HepG2 (cell line): ENCODE results near the gene CMIP. TPM values are rescaled to one million over a fixed set of nuclear protein-coding genes. Genes with fewer than 3 reads are reported as not detected.

Experiments
- ARID5B ChIP-seq: IDR thresholded peaks from 2 replicates; pipeline ENCODE4 v1.4.0; 2020; ENCODE audit warnings: mild to moderate bottlenecking, missing genetic modification reagents
- CEBPG ChIP-seq: IDR thresholded peaks from 2 replicates; pipeline ENCODE4 v1.6.1; 2016
- CREB3 ChIP-seq: sonication (generic); formaldehyde crosslinking; IDR thresholded peaks from 2 replicates; pipeline ENCODE4 v1.5.0; 2020; ENCODE audit warnings: missing genetic modification reagents
- DNMT3B ChIP-seq: conservative IDR thresholded peaks from 2 replicates; pipeline ENCODE4 v1.6.1; 2016; ENCODE audit warnings: missing biosample characterization, control low read depth
- DZIP1 ChIP-seq: sonication (generic); formaldehyde crosslinking; IDR thresholded peaks from 2 replicates; pipeline ENCODE4 v1.5.0; 2020; ENCODE audit warnings: mild to moderate bottlenecking, missing genetic modification reagents
- JUNB ChIP-seq: sonication (generic); formaldehyde crosslinking; IDR thresholded peaks from 2 replicates; pipeline ENCODE4 v1.8.0; 2022; ENCODE audit warnings: missing genetic modification reagents, mild to moderate bottlenecking, borderline replicate concordance
- KLF11 ChIP-seq: IDR thresholded peaks from 2 replicates; pipeline ENCODE4 v1.6.1; 2016; ENCODE audit warnings: missing compliant biosample characterization
- MYC ChIP-seq: sonication (generic); formaldehyde crosslinking; IDR thresholded peaks from 2 replicates; pipeline ENCODE4 v1.9.0; 2021; ENCODE audit warnings: missing genetic modification reagents, borderline replicate concordance
- NPAS2 ChIP-seq: sonication (generic); formaldehyde crosslinking; IDR thresholded peaks from 2 replicates; pipeline ENCODE4 v1.8.0; 2022; ENCODE audit warnings: mild to moderate bottlenecking, missing genetic modification reagents, borderline replicate concordance
- PREB ChIP-seq: sonication (generic); formaldehyde crosslinking; IDR thresholded peaks from 2 replicates; pipeline ENCODE4 v1.4.0; 2020; ENCODE audit warnings: missing genetic modification reagents
- RCOR2 ChIP-seq: IDR thresholded peaks from 2 replicates; pipeline ENCODE4 v1.6.1; 2016; ENCODE audit warnings: missing biosample characterization, missing genetic modification reagents
- SIN3A ChIP-seq: IDR thresholded peaks from 2 replicates; pipeline ENCODE4 v1.6.1; 2011; ENCODE audit warnings: low read depth, mild to moderate bottlenecking, control low read depth, low read length, borderline replicate concordance
- SRSF1 ChIP-seq: fragments of 200-400 bp; formaldehyde crosslinking; optimal IDR thresholded peaks from 2 replicates; pipeline ENCODE3; 2017; ENCODE audit warnings: mild to moderate bottlenecking, low read depth, low read length, moderate library complexity
- SRSF4 ChIP-seq: fragments of 200-400 bp; formaldehyde crosslinking; IDR thresholded peaks from one replicate; pipeline ENCODE4 v1.6.1; 2018; ENCODE audit warnings: mild to moderate bottlenecking, low read depth, low read length, moderate library complexity; ENCODE audit not compliant: poor library complexity, severe bottlenecking
- SYNCRIP ChIP-seq: fragments of 200-400 bp; formaldehyde crosslinking; IDR thresholded peaks from 2 replicates; pipeline ENCODE4 v1.6.1; 2018; ENCODE audit warnings: mild to moderate bottlenecking, low read depth, low read length; ENCODE audit not compliant: insufficient read depth
- TCF7 ChIP-seq: sonication (generic); IDR thresholded peaks from 2 replicates; pipeline ENCODE4 v1.6.1; 2016; ENCODE audit warnings: antibody characterized with exemption, low read depth
- ZNF567 ChIP-seq: sonication (generic); formaldehyde crosslinking; IDR thresholded peaks from 2 replicates; pipeline ENCODE4 v1.8.1; 2023; ENCODE audit warnings: mild to moderate bottlenecking, missing genetic modification reagents, borderline replicate concordance
- ZNF569 ChIP-seq: sonication (generic); formaldehyde crosslinking; IDR thresholded peaks from 2 replicates; pipeline ENCODE4 v1.5.0; 2020; ENCODE audit warnings: mild to moderate bottlenecking, missing genetic modification reagents, moderate library complexity, borderline replicate concordance
- ZNF589 ChIP-seq: sonication (generic); formaldehyde crosslinking; conservative IDR thresholded peaks from 2 replicates; pipeline ENCODE4 v1.8.0; 2022; ENCODE audit warnings: mild to moderate bottlenecking, moderate library complexity, missing genetic modification reagents
- ZNF652 ChIP-seq: IDR thresholded peaks from 2 replicates; pipeline ENCODE4 v1.6.1; 2016; ENCODE audit warnings: low read depth, borderline replicate concordance
- ZNF772 ChIP-seq: sonication (generic); formaldehyde crosslinking; IDR thresholded peaks from 2 replicates; pipeline ENCODE4 v1.5.0; 2020; ENCODE audit warnings: mild to moderate bottlenecking, missing genetic modification reagents
- polyA plus RNA-seq, 8 experiments: library from polyadenylated mRNA; depleted of rRNA in 3 of 8; stranded (reverse) in 7 of 8; unstranded in 1 of 8; fragments of >200 nt; fragmentation: Illumina TruSeq in 4 of 8; extraction: Trizol in 4 of 8; gene quantifications; 2 replicates each; pipeline versions ENCODE4 v1.2.1 to v1.2.3, GENCODE V29; 2011 to 2016; ENCODE audit warnings: low read depth in 4 of 8, missing spikeins in 1 of 8, mixed read lengths in 1 of 8; ENCODE audit not compliant: insufficient read depth in 1 of 8
- total RNA-seq, 5 experiments: library from RNA; depleted of rRNA; stranded (reverse); fragments of >200 nt; fragmentation: Illumina TruSeq; extraction: Trizol; gene quantifications; 2 replicates each; pipeline ENCODE4 v1.2.3, GENCODE V29; 2016; ENCODE audit warnings: low read depth in 1 of 5

The CMIP gene
- total and polyA plus RNA-seq, 2 of the 13 experiments (the other 11 are each of a cell fraction or from before 2014, with no cell fraction given) = 10.9 to 18.1 TPM

GRCh38 chr16:81447383-81448101, 2.9 kb downstream of the CMIP start (continued):
- TF ChIP-seq DZIP1 (CRISPR knock-in tag) (no peak), SYNCRIP (no peak), CEBPG (CRISPR knock-in tag) (no peak; the same call in 1 of the 2 replicates), ARID5B (CRISPR knock-in tag) (peak; percentile 12; the same call in 1 of the 2 replicates), MYC (CRISPR knock-in tag) (peak; percentile 42; the same call in 1 of the 2 replicates), SRSF4 (no peak), ZNF569 (CRISPR knock-in tag) (no peak), CREB3 (CRISPR knock-in tag) (no peak), SRSF1 (no peak), RCOR2 (CRISPR knock-in tag) (no peak), ZNF589 (CRISPR knock-in tag) (no peak), JUNB (CRISPR knock-in tag) (no peak), ZNF772 (CRISPR knock-in tag) (no peak), DNMT3B (no peak), ZNF567 (CRISPR knock-in tag) (no peak), KLF11 (CRISPR knock-in tag) (no peak), SIN3A (peak; percentile 62; the same call in 1 of the 2 replicates), TCF7 (no peak), PREB (CRISPR knock-in tag) (no peak), NPAS2 (CRISPR knock-in tag) (no peak), ZNF652 (no peak)
